SK-N-SH treated with all-trans-retinoic acid at 6 μM for 48 hours (cell line): ENCODE data around the gene TMBIM4.

ENCODE experiments used
- ATAC-seq: fragments of 200-7000 bp; cut with Tn5 transposase; 3 replicates; pipeline ENCODE4 v1.9.1; 2020; ENCODE audit warnings: mild to moderate bottlenecking, moderate library complexity
- BACH2 ChIP-seq: fragments of 250-450 bp; sonication (Bioruptor Pico); IDR thresholded peaks from 2 replicates; pipeline ENCODE4 v1.9.0; 2021; ENCODE audit warnings: mild to moderate bottlenecking, borderline replicate concordance
- CREB5 ChIP-seq: fragments of 250-450 bp; sonication (Bioruptor Pico); IDR thresholded peaks from 2 replicates; pipeline ENCODE4 v1.5.1; 2020; ENCODE audit warnings: low read depth, mild to moderate bottlenecking, moderate library complexity
- CSRNP3 ChIP-seq: fragments of 250-450 bp; sonication (Bioruptor Pico); IDR thresholded peaks from 2 replicates; pipeline ENCODE4 v1.5.1; 2021; ENCODE audit warnings: mild to moderate bottlenecking, moderate library complexity
- ESRRG ChIP-seq: fragments of 250-450 bp; sonication (Bioruptor Pico); IDR thresholded peaks from 2 replicates; pipeline ENCODE4 v1.6.1; 2021; ENCODE audit warnings: mild to moderate bottlenecking
- GLIS3 ChIP-seq: fragments of 250-450 bp; sonication (Bioruptor Pico); IDR thresholded peaks from 2 replicates; pipeline ENCODE4 v1.5.0; 2020; ENCODE audit warnings: mild to moderate bottlenecking, moderate library complexity
- ISL1 ChIP-seq: fragments of 250-450 bp; sonication (Bioruptor Pico); IDR thresholded peaks from 2 replicates; pipeline ENCODE4 v2.1.2; 2022; ENCODE audit warnings: mild to moderate bottlenecking, moderate library complexity
- OSR1 ChIP-seq: fragments of 250-450 bp; sonication (Bioruptor Pico); IDR thresholded peaks from 2 replicates; pipeline ENCODE4 v1.8.0; 2022; ENCODE audit warnings: moderate library complexity, mild to moderate bottlenecking, inconsistent platforms
- PATZ1 ChIP-seq: fragments of 250-450 bp; sonication (Bioruptor Pico); IDR thresholded peaks from 2 replicates; pipeline ENCODE4 v1.8.0; 2020; ENCODE audit warnings: mild to moderate bottlenecking, moderate library complexity, borderline replicate concordance
- POU6F1 ChIP-seq: fragments of 250-450 bp; sonication (Bioruptor Pico); IDR thresholded peaks from 2 replicates; pipeline ENCODE4 v1.8.0; 2021; ENCODE audit warnings: low read depth, mild to moderate bottlenecking, moderate library complexity, borderline replicate concordance
- PPARA ChIP-seq: fragments of 250-450 bp; sonication (Bioruptor Pico); IDR thresholded peaks from 2 replicates; pipeline ENCODE4 v1.5.0; 2020; ENCODE audit warnings: mild to moderate bottlenecking, borderline replicate concordance
- RARB ChIP-seq: fragments of 250-450 bp; sonication (Bioruptor Pico); IDR thresholded peaks from 2 replicates; pipeline ENCODE4 v1.8.0; 2021; ENCODE audit warnings: mild to moderate bottlenecking, moderate library complexity
- SNAI2 ChIP-seq: fragments of 250-450 bp; sonication (Bioruptor Pico); IDR thresholded peaks from 2 replicates; pipeline ENCODE4 v1.5.0; 2020; ENCODE audit warnings: mild to moderate bottlenecking, moderate library complexity
- TCF4 ChIP-seq: fragments of 250-450 bp; sonication (Bioruptor Pico); IDR thresholded peaks from 2 replicates; pipeline ENCODE4 v1.8.0; 2021; ENCODE audit warnings: mild to moderate bottlenecking, moderate library complexity, borderline replicate concordance
- TOX ChIP-seq: fragments of 250-450 bp; sonication (Bioruptor Pico); IDR thresholded peaks from 2 replicates; pipeline ENCODE4 v1.8.0; 2021; ENCODE audit warnings: mild to moderate bottlenecking, moderate library complexity, borderline replicate concordance
- ZC3H10 ChIP-seq: fragments of 250-450 bp; sonication (Bioruptor Pico); IDR thresholded peaks from 2 replicates; pipeline ENCODE4 v1.5.1; 2021; ENCODE audit warnings: mild to moderate bottlenecking, moderate library complexity
- ZFP3 ChIP-seq: fragments of 250-450 bp; sonication (Bioruptor Pico); IDR thresholded peaks from 2 replicates; pipeline ENCODE4 v1.5.0; 2020; ENCODE audit warnings: mild to moderate bottlenecking, moderate library complexity
- ZFP30 ChIP-seq: fragments of 450-650 bp; formaldehyde crosslinking; IDR thresholded peaks from 2 replicates; pipeline ENCODE4 v1.5.0; 2022; ENCODE audit warnings: mild to moderate bottlenecking, moderate library complexity
- ZNF565 ChIP-seq: fragments of 450-650 bp; formaldehyde crosslinking; conservative IDR thresholded peaks from 2 replicates; pipeline ENCODE4 v1.5.0; 2020; ENCODE audit warnings: low read depth, mild to moderate bottlenecking, moderate library complexity
- ZNF70 ChIP-seq: fragments of 450-650 bp; formaldehyde crosslinking; IDR thresholded peaks from 2 replicates; pipeline ENCODE4 v1.5.0; 2020; ENCODE audit warnings: mild to moderate bottlenecking, moderate library complexity
- ZNF8 ChIP-seq: fragments of 450-650 bp; formaldehyde crosslinking; IDR thresholded peaks from 2 replicates; pipeline ENCODE4 v1.5.0; 2020; ENCODE audit warnings: mild to moderate bottlenecking, moderate library complexity

The TMBIM4 gene

GRCh38 chr12:66166561-66166960 lies 3.2 kb downstream of the TMBIM4 start:
- no peak for TF ChIP-seq SNAI2
- TF ChIP-seq ZNF8 (CRISPR knock-in tag) = no peak
- no peak for TF ChIP-seq ZFP3 (CRISPR knock-in tag)
- no peak for TF ChIP-seq CSRNP3 (CRISPR knock-in tag)
- no peak for TF ChIP-seq POU6F1 (CRISPR knock-in tag)
- no peak for TF ChIP-seq GLIS3 (CRISPR knock-in tag)
- TF ChIP-seq TOX (CRISPR knock-in tag) = no peak
- TF ChIP-seq ZFP30 (CRISPR knock-in tag) = no peak
- no peak for TF ChIP-seq TCF4 (CRISPR knock-in tag)
- no peak for TF ChIP-seq ZC3H10 (CRISPR knock-in tag)
- TF ChIP-seq ESRRG (CRISPR knock-in tag) = no peak
- no peak for TF ChIP-seq BACH2 (CRISPR knock-in tag)
- no peak for TF ChIP-seq PATZ1
- no peak for TF ChIP-seq ZNF70
- no peak for TF ChIP-seq CREB5 (CRISPR knock-in tag)
- TF ChIP-seq PPARA (CRISPR knock-in tag) = no peak
- TF ChIP-seq ZNF565 = no peak
- no peak for TF ChIP-seq RARB (CRISPR knock-in tag)
- TF ChIP-seq ISL1 = no peak
- no peak for ATAC-seq

GRCh38 chr12:66165141-66165540 lies 4.7 kb downstream of the TMBIM4 start:
- ATAC-seq = no peak
- TF ChIP-seq ZNF565 (no peak), ZC3H10 (CRISPR knock-in tag) (no peak), ZFP30 (CRISPR knock-in tag) (peak; percentile 57)

- no peak for TF ChIP-seq GLIS3 (CRISPR knock-in tag)
- TF ChIP-seq BACH2 (CRISPR knock-in tag) = no peak
- no peak for TF ChIP-seq OSR1 (CRISPR knock-in tag)
- no peak for TF ChIP-seq RARB (CRISPR knock-in tag)
- no peak for TF ChIP-seq ZFP30 (CRISPR knock-in tag)
- TF ChIP-seq SNAI2 = no peak
- TF ChIP-seq ISL1 = no peak
- TF ChIP-seq CREB5 (CRISPR knock-in tag) = no peak
- no peak for TF ChIP-seq ZC3H10 (CRISPR knock-in tag)
- TF ChIP-seq ZFP3 (CRISPR knock-in tag) = no peak
- TF ChIP-seq PPARA (CRISPR knock-in tag) = no peak
- TF ChIP-seq TOX (CRISPR knock-in tag) = no peak
- no peak for TF ChIP-seq PATZ1
- TF ChIP-seq CSRNP3 (CRISPR knock-in tag) = no peak
- TF ChIP-seq ZNF565 = no peak
Observed at GRCh38 chr12:66164349-66164821, 5.4 kb downstream of the TMBIM4 start.

More at GRCh38 chr12:66164349-66164821, 5.4 kb downstream of the TMBIM4 start:
- no peak for ATAC-seq
